Prostate gland (tissue), 2 donors: ENCODE measurements around the gene ZNF701. TPM values are rescaled to one million over a fixed set of nuclear protein-coding genes. Genes with fewer than 3 reads are reported as not detected.
"Not testable (repeated sequence)": the region's sequence is repeated elsewhere in the genome, so short reads cannot be mapped to it uniquely, and the experiment has no call there.

Experiments
- DNase-seq: peaks from one replicate; pipeline ENCODE4 v3.0.0-alpha.2; 2019; ENCODE audit warnings: low spot score
- H3K27ac ChIP-seq, 2 donors: fragments of 200-600 bp; sonication (generic); 2 replicates each; pipeline ENCODE4 v1.5.1; 2017 to 2019
- H3K27me3 ChIP-seq: fragments of 200-600 bp; sonication (generic); replicated peaks from 2 replicates; pipeline ENCODE4 v1.5.1; 2019; ENCODE audit not compliant: insufficient read depth
- H3K36me3 ChIP-seq, 2 donors: fragments of 200-600 bp; sonication (generic); 1 replicate in 1 of 2; 2 replicates in 1 of 2; pipeline versions ENCODE4 v1.5.1 to v1.8.1; 2017 to 2019
- H3K4me1 ChIP-seq: fragments of 200-600 bp; sonication (generic); replicated peaks from 2 replicates; pipeline ENCODE4 v1.5.1; 2019
- H3K4me3 ChIP-seq, 2 donors: fragments of 200-600 bp; sonication (generic); 2 replicates each; pipeline ENCODE4 v1.5.1; 2017 to 2019
- H3K9me3 ChIP-seq: fragments of 200-600 bp; sonication (generic); 2 replicates; pipeline ENCODE4 v1.5.1; 2017
- POLR2A ChIP-seq: fragments of 450-650 bp; IDR thresholded peaks from one replicate; pipeline ENCODE4 v1.6.1; 2016; ENCODE audit warnings: antibody characterized with exemption, mild to moderate bottlenecking
- POLR2AphosphoS5 ChIP-seq: sonication (generic); formaldehyde crosslinking; IDR thresholded peaks from one replicate; pipeline ENCODE4 v1.6.1; 2017; ENCODE audit warnings: antibody characterized with exemption
- WGBS: methylation state at CpG from one replicate; pipeline ENCODE4 v1.1.5; 2018; 5-methylcytosine and 5-hydroxymethylcytosine counted together
- intact Hi-C: fragments of 100-400 bp; cut with DNase I; formaldehyde crosslinking; loops from one replicate; pipeline ENCODE4 v1.14.2; 2022
- total RNA-seq, 2 donors: library from RNA; depleted of rRNA; stranded (reverse); fragments of >200 nt; gene quantifications; one replicate each; pipeline ENCODE4 v1.1.0, GENCODE V29; 2016
- TF ChIP-seq, protein P1 (sequence below), 4 experiments: fragments of 200-600 bp in 2 of 4; fragments of 450-650 bp in 2 of 4; sonication (generic) in 2 of 4; IDR thresholded peaks; 1 replicate in 3 of 4; 2 replicates in 1 of 4; pipeline ENCODE4 v1.5.1; 2016 to 2019; ENCODE audit warnings: antibody characterized with exemption in 4 of 4, mild to moderate bottlenecking in 2 of 4, moderate library complexity in 2 of 4

Gene ZNF701
- total RNA-seq, 2 donors from 2014 or later = 15.4 to 22.1 TPM

DNA sequence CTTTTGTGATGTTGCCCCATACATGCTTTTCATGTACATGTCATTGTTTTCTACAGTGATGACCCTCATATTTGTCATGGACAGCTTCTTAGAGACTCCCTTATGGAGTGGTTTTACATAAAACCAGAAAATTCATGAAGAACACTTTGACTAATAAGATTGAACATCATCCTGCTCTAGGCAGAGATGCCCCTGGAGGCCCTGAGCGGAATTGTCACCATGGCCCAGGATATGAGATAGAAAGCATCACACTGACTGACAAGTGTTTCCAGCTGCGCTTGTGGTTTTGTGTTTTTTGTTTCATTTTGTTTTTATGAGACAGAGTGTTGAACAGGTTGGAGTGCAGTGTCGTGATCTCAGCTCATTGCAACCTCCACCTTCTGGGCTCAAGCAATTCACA, 22.2 kb downstream of the ZNF701 start:
- Histone ChIP-seq H3K36me3 (no peaks in the 10 kb centered on the region), H3K27me3 (no peaks in the 10 kb centered on the region), H3K27ac (no peak overlapping the region), H3K9me3 (no peaks in the 10 kb centered on the region), H3K4me1 (no peaks in the 10 kb centered on the region), H3K4me3 (no peak overlapping the region)
- intact Hi-C loops = no loop called here
- TF ChIP-seq, protein P1, sequence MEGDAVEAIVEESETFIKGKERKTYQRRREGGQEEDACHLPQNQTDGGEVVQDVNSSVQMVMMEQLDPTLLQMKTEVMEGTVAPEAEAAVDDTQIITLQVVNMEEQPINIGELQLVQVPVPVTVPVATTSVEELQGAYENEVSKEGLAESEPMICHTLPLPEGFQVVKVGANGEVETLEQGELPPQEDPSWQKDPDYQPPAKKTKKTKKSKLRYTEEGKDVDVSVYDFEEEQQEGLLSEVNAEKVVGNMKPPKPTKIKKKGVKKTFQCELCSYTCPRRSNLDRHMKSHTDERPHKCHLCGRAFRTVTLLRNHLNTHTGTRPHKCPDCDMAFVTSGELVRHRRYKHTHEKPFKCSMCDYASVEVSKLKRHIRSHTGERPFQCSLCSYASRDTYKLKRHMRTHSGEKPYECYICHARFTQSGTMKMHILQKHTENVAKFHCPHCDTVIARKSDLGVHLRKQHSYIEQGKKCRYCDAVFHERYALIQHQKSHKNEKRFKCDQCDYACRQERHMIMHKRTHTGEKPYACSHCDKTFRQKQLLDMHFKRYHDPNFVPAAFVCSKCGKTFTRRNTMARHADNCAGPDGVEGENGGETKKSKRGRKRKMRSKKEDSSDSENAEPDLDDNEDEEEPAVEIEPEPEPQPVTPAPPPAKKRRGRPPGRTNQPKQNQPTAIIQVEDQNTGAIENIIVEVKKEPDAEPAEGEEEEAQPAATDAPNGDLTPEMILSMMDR (IDR thresholded peaks at IDR 0.05) = no peak
- no peak for TF ChIP-seq POLR2AphosphoS5
- no peak for TF ChIP-seq POLR2A
- WGBS = 77% methylated on average over 3 of the region's 3 CpGs
- DNase-seq = no peak

DNA sequence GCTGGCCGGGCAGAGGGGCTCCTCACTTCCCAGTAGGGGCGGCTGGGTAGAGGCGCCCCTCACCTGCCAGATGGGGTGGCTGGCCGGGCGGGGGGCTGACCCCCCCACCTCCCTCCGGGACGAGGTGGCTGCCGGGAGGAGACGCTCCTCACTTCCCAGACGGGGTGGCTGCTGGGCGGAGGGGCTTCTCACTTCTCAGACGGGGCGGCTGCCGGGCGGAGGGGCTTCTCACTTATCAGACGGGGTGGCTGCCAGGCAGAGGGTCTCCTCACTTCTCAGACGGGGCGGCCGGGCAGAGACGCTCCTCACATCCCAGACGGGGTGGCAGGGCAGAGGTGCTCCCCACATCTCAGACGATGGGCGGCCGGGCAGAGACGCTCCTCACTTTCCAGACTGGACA, 23.4 kb downstream of the ZNF701 start:
- intact Hi-C loops, H3K36me3 ChIP-seq, H3K27me3 ChIP-seq, H3K4me3 ChIP-seq, H3K9me3 ChIP-seq, H3K4me1 ChIP-seq, DNase-seq, H3K27ac ChIP-seq: not testable (repeated sequence)
- no CpG with 5 or more reads among the region's 25 CpGs for WGBS

- TF ChIP-seq POLR2AphosphoS5 (no peak), POLR2A (no peak)
- TF ChIP-seq, protein P1 (IDR thresholded peaks at IDR 0.05) = no peak
- Histone ChIP-seq H3K9me3 (no peaks in the 10 kb centered on the region), H3K27ac (no peak overlapping the region), H3K36me3 (no peaks in the 10 kb centered on the region), H3K4me1 (no peaks in the 10 kb centered on the region), H3K4me3 (no peak overlapping the region), H3K27me3 (no peaks in the 10 kb centered on the region)
- DNase-seq = no peak
- intact Hi-C loops = no loop called here
- WGBS = 75% methylated on average over 3 of the region's 3 CpGs
Measured at GRCh38 chr19:52599241-52599640, 29.2 kb downstream of the ZNF701 start.

DNA sequence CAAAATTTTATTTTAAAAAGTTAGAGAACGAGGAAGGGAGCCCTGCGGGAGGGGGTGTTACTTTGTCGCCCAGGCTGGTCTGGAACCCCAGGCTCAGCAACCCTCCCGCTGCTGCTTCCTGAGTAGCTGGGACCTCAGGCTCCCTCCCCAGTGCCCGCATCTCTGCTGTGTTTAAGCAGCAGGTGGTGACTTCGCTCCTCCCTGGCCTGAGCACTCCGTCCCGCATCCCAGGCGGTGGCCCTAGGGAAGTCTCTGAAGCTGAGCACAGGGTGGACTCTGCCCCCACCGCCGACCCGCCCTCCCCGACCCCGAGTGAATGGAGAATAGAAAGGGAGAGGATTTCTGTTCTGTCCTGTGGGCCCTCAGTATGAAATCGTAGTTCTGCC, 30.5 kb downstream of the ZNF701 start:
- no peak for TF ChIP-seq POLR2A
- TF ChIP-seq, protein P1 (IDR thresholded peaks at IDR 0.05) = no peak
- no peak for TF ChIP-seq POLR2AphosphoS5
- intact Hi-C loops = loop anchor here (5.0 kb wide), 1 partner anchor 92 kb away; no protein-coding TSS in a partner anchor
- WGBS = 1% methylated on average over 15 of the region's 15 CpGs

DNA sequence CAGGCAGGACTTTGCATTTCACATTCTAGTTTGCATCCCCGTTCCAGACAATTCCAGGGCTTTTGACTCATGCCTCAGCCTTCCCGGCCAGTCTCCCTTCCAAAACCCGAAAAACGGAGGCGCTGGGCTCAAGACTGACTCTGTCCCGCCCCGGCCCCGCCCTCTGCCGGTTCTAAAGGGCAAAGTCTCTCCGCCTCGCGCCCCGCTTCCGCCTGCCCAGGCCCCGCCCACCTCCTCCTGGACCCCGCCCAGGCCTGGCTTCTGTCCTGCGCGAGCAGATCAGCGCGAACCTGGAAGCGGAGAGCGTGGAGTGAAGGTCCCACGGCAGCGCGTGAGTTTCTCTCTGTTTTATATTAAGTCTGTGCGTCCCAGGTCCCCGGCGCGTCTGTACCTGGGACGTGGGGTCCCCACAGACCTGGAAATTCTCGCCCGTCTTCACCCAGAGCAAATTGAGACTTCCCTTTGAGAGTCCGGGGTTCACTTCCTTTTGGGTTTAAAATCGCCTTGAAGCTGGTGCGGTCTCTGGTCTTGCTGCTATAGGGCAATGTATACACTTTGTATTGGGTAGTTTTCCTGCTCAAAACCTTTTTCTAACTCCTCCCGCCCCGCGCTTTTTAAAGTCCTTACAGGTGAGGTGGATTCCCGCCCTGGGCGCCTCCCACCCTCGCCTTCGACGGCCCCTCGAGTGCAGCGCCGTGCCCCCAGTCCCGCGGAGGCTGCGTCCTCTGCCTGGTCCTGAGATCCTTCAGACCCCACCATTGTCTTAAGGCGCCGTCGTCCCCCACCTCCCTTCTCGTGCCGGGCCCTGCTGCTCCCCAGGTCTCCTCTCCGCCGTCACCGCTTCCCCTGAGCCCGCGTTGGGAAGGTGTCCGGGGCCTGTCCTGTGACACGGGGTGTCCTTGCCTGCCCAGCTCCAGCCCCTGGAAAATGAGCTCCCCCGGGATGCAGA, 31.2 kb downstream of the ZNF701 start:
- Histone ChIP-seq H3K4me3 (peak overlapping the region; percentile 44 to 56), H3K27ac (peak overlapping the region; percentile 67 to 75), H3K36me3 (no peaks in the 10 kb centered on the region), H3K4me1 (no peaks in the 10 kb centered on the region), H3K9me3 (no peaks in the 10 kb centered on the region), H3K27me3 (no peaks in the 10 kb centered on the region)
- peak; percentile 93 for DNase-seq
- 0% methylated on average over 62 of the region's 62 CpGs for WGBS
- TF ChIP-seq, protein P1 (IDR thresholded peaks at IDR 0.05) = peak in 3 of 4 experiments; percentile 27 to 48 (median 36)
- peak; percentile 86 for TF ChIP-seq POLR2AphosphoS5
- peak; percentile 72 for TF ChIP-seq POLR2A
- intact Hi-C loops = loop anchor here (5.0 kb wide), 1 partner anchor 91 kb away; no protein-coding TSS in a partner anchor

More for the DNA sequence above, 30.5 kb downstream of the ZNF701 start:
- no peaks in the 10 kb centered on the region for H3K9me3 ChIP-seq
- peak overlapping the region; percentile 67 to 75 for H3K27ac ChIP-seq
- H3K4me3 ChIP-seq = peak overlapping the region; percentile 44 to 56
- DNase-seq = no peak
- H3K36me3 ChIP-seq = no peaks in the 10 kb centered on the region
- H3K27me3 ChIP-seq = no peaks in the 10 kb centered on the region
- no peaks in the 10 kb centered on the region for H3K4me1 ChIP-seq
